H9 (cell line): ENCODE data around the gene TDRD7. TPM values are rescaled to one million over a fixed set of nuclear protein-coding genes. Genes with fewer than 3 reads are reported as not detected.

Experiments
- DNase-seq: peaks from one replicate; pipeline ENCODE4 v3.0.0-alpha.2; 2017
- H2AFZ ChIP-seq: one replicate; pipeline ENCODE4 v1.6.1; 2013; ENCODE audit warnings: mild to moderate bottlenecking, low read length, control low read depth, moderate library complexity
- H2AK5ac ChIP-seq: 2 replicates; pipeline ENCODE4 v1.6.1; 2013; ENCODE audit warnings: low read length, control low read depth, mixed read lengths; ENCODE audit not compliant: insufficient read length
- H2BK120ac ChIP-seq: one replicate; pipeline ENCODE4 v1.6.1; 2013; ENCODE audit warnings: low read depth, mild to moderate bottlenecking, low read length, control low read depth, inconsistent platforms; ENCODE audit not compliant: poor library complexity, severe bottlenecking
- H2BK12ac ChIP-seq: 2 replicates; pipeline ENCODE4 v1.6.1; 2013; ENCODE audit warnings: low read length, control low read depth, mixed read lengths, low read depth; ENCODE audit not compliant: insufficient read length
- H2BK15ac ChIP-seq: 2 replicates; pipeline ENCODE4 v1.6.1; 2013; ENCODE audit warnings: low read depth, low read length, control low read depth
- H2BK20ac ChIP-seq: one replicate; pipeline ENCODE4 v1.6.1; 2013; ENCODE audit warnings: low read depth, mild to moderate bottlenecking, low read length, control low read depth, inconsistent platforms; ENCODE audit not compliant: poor library complexity, severe bottlenecking
- H2BK5ac ChIP-seq: 2 replicates; pipeline ENCODE4 v1.6.1; 2013; ENCODE audit warnings: low read length, control low read depth, mixed read lengths; ENCODE audit not compliant: insufficient read length
- H3K14ac ChIP-seq: 2 replicates; pipeline ENCODE4 v1.6.1; 2013; ENCODE audit warnings: low read length, control low read depth; ENCODE audit not compliant: insufficient read depth
- H3K18ac ChIP-seq: 2 replicates; pipeline ENCODE4 v1.6.1; 2013; ENCODE audit warnings: low read depth, mild to moderate bottlenecking, mixed read lengths, low read length, control low read depth; ENCODE audit not compliant: insufficient read length
- H3K23ac ChIP-seq: 2 replicates; pipeline ENCODE4 v1.6.1; 2013; ENCODE audit warnings: low read length, control low read depth, mixed read lengths, low read depth; ENCODE audit not compliant: insufficient read length
- H3K23me2 ChIP-seq: 2 replicates; pipeline ENCODE4 v1.6.1; 2013; ENCODE audit warnings: low read depth, mild to moderate bottlenecking, mixed read lengths, low read length, control low read depth; ENCODE audit not compliant: insufficient read length, poor library complexity, severe bottlenecking
- H3K27ac ChIP-seq: 2 replicates; pipeline ENCODE4 v1.5.1; 2013; ENCODE audit warnings: low read length, control low read depth, mixed read lengths, low read depth; ENCODE audit not compliant: insufficient read length
- H3K27me3 ChIP-seq: 2 replicates; pipeline ENCODE4 v1.6.1; 2013; ENCODE audit warnings: low read length, control low read depth, inconsistent platforms; ENCODE audit not compliant: insufficient read depth
- H3K4ac ChIP-seq: 2 replicates; pipeline ENCODE4 v1.6.1; 2013; ENCODE audit warnings: low read depth, mild to moderate bottlenecking, control low read depth, inconsistent platforms, low read length, moderate library complexity
- H3K4me1 ChIP-seq: 2 replicates; pipeline ENCODE4 v1.6.1; 2013; ENCODE audit warnings: low read length, control low read depth, inconsistent platforms; ENCODE audit not compliant: insufficient read depth
- H3K4me2 ChIP-seq: 2 replicates; pipeline ENCODE4 v1.6.1; 2013; ENCODE audit warnings: low read length, control low read depth, mixed read lengths; ENCODE audit not compliant: insufficient read length, insufficient read depth
- H3K56ac ChIP-seq: 2 replicates; pipeline ENCODE4 v1.6.1; 2013; ENCODE audit warnings: low read depth, mild to moderate bottlenecking, mixed read lengths, low read length, control low read depth; ENCODE audit not compliant: insufficient read length
- H3K79me1 ChIP-seq: 2 replicates; pipeline ENCODE4 v1.6.1; 2013; ENCODE audit warnings: low read depth, mild to moderate bottlenecking, moderate library complexity, low read length, control low read depth, inconsistent platforms; ENCODE audit not compliant: insufficient read depth, poor library complexity, severe bottlenecking
- H3K79me2 ChIP-seq: 2 replicates; pipeline ENCODE4 v1.6.1; 2013; ENCODE audit warnings: low read length, control low read depth, inconsistent platforms; ENCODE audit not compliant: insufficient read depth
- H3K9ac ChIP-seq: 2 replicates; pipeline ENCODE4 v1.6.1; 2013; ENCODE audit warnings: low read length, control low read depth, mixed read lengths; ENCODE audit not compliant: insufficient read length; ENCODE audit errors: extremely low read depth
- H3K9me3 ChIP-seq: one replicate; pipeline ENCODE4 v1.6.1; 2013; ENCODE audit warnings: low read depth, low read length, inconsistent platforms; ENCODE audit not compliant: control insufficient read depth
- H3T11ph ChIP-seq: one replicate; pipeline ENCODE4 v1.6.1; 2013; ENCODE audit warnings: mild to moderate bottlenecking, low read length, control low read depth, inconsistent platforms
- H4K20me1 ChIP-seq: one replicate; pipeline ENCODE4 v1.6.1; 2013; ENCODE audit not compliant: control insufficient read depth, insufficient read length, insufficient read depth
- H4K5ac ChIP-seq: 2 replicates; pipeline ENCODE4 v1.6.1; 2013; ENCODE audit warnings: low read depth, mild to moderate bottlenecking, mixed read lengths, low read length, control low read depth; ENCODE audit not compliant: insufficient read length
- H4K8ac ChIP-seq: replicated peaks from 2 replicates; pipeline ENCODE4 v1.6.1; 2013; ENCODE audit warnings: low read length, control low read depth, mixed read lengths, low read depth; ENCODE audit not compliant: insufficient read length
- H4K91ac ChIP-seq: 2 replicates; pipeline ENCODE4 v1.6.1; 2013; ENCODE audit warnings: low read depth, mild to moderate bottlenecking, moderate library complexity, mixed read lengths, low read length, control low read depth; ENCODE audit not compliant: insufficient read length
- H3K27ac Mint-ChIP-seq, 3 experiments: 2 replicates in 2 of 3; 3 replicates in 1 of 3; pipeline ENCODE4 v1.8.0; 2020 to 2021; ENCODE audit warnings: mixed read lengths in 3 of 3, mild to moderate bottlenecking in 1 of 3, moderate library complexity in 1 of 3
- H3K27me3 Mint-ChIP-seq: 2 replicates; pipeline ENCODE4 v1.8.0; 2021; ENCODE audit warnings: low read depth, mild to moderate bottlenecking, moderate library complexity, mixed read lengths
- H3K36me3 Mint-ChIP-seq, 3 experiments: 2 replicates in 2 of 3; 3 replicates in 1 of 3; pipeline ENCODE4 v1.8.0; 2020 to 2021; ENCODE audit warnings: low read depth in 3 of 3, mixed read lengths in 3 of 3; ENCODE audit not compliant: insufficient read depth in 1 of 3
- H3K4me1 Mint-ChIP-seq, 2 experiments: 2 replicates each; pipeline ENCODE4 v1.8.0; 2020; ENCODE audit warnings: mixed read lengths in 2 of 2
- H3K4me3 Mint-ChIP-seq, 2 experiments: 2 replicates in 1 of 2; 3 replicates in 1 of 2; pipeline ENCODE4 v1.8.0; 2020 to 2021; ENCODE audit warnings: mild to moderate bottlenecking in 2 of 2, mixed read lengths in 2 of 2, moderate library complexity in 1 of 2
- H3K9me3 Mint-ChIP-seq, 2 experiments: 2 replicates in 1 of 2; 3 replicates in 1 of 2; pipeline ENCODE4 v1.8.0; 2020; ENCODE audit warnings: mild to moderate bottlenecking in 2 of 2, mixed read lengths in 2 of 2, moderate library complexity in 1 of 2
- WGBS: extraction: QIAGEN DNeasy Blood & Tissue Kit; methylation state at CpG from one replicate; pipeline ENCODE4 v1.1.7; 2013; ENCODE audit warnings: missing lambda C conversion rate, low lambda C conversion rate, mixed read lengths; ENCODE audit not compliant: insufficient read length; ENCODE audit errors: extremely low coverage; 5-methylcytosine and 5-hydroxymethylcytosine counted together
- total RNA-seq: library from RNA; stranded (reverse); gene quantifications from 2 replicates; pipeline ENCODE4 v1.2.1, GENCODE V29; 2021
- TF ChIP-seq, protein P1 (sequence below): fragments of 200-600 bp; sonication (generic); conservative IDR thresholded peaks from 3 replicates; pipeline ENCODE4 v1.8.0; 2021; ENCODE audit warnings: antibody characterized with exemption, mild to moderate bottlenecking

Gene TDRD7
- total RNA-seq, 1 experiment from 2014 or later: 5.1 TPM

DNA sequence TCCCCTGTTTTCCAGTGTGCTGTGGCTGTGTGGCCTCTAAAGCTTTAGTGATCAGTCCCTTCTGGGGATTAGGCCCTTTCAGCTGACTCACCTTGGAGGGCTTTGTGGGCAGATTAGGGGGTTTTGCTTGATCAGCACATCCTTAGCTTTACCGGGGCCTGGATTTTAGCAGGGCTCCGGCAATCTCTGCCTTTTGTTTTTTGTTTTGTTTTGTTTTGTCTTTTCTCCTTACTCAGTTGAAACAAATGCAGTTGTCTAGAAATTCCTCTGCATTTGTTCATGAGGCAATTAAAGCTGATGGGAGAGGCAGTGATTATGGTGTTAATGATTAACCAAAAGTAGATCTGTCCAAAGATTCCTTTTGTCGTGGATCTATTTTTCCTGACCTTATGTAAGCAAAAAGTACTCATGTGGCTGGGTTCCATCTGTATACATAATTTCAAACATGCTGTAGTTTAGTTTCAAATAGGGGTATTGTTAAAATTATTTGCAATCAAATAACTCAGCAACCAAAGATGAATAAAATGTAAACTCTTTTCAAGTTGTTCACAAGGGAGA lies 5.2 kb upstream of the TDRD7 start:
- TF ChIP-seq, protein P1, sequence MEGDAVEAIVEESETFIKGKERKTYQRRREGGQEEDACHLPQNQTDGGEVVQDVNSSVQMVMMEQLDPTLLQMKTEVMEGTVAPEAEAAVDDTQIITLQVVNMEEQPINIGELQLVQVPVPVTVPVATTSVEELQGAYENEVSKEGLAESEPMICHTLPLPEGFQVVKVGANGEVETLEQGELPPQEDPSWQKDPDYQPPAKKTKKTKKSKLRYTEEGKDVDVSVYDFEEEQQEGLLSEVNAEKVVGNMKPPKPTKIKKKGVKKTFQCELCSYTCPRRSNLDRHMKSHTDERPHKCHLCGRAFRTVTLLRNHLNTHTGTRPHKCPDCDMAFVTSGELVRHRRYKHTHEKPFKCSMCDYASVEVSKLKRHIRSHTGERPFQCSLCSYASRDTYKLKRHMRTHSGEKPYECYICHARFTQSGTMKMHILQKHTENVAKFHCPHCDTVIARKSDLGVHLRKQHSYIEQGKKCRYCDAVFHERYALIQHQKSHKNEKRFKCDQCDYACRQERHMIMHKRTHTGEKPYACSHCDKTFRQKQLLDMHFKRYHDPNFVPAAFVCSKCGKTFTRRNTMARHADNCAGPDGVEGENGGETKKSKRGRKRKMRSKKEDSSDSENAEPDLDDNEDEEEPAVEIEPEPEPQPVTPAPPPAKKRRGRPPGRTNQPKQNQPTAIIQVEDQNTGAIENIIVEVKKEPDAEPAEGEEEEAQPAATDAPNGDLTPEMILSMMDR: no peak

More for the DNA sequence above, 5.2 kb upstream of the TDRD7 start:
- no peak overlapping the region for H3K4me3 Mint-ChIP-seq
- H3K79me1 ChIP-seq: no peaks in the 10 kb centered on the region
- no peak overlapping the region for H3K4me2 ChIP-seq
- H2BK5ac ChIP-seq: no peak overlapping the region
- no peak overlapping the region for H4K8ac ChIP-seq
- no peaks in the 10 kb centered on the region for H3K27me3 ChIP-seq
- H3K18ac ChIP-seq: no peak overlapping the region
- no peak overlapping the region for H3K14ac ChIP-seq
- H4K91ac ChIP-seq: no peak overlapping the region
- no peak for DNase-seq
- H3K9ac ChIP-seq: no peak overlapping the region
- no peak overlapping the region for H2BK20ac ChIP-seq
- peaks cover 25% of the 10 kb centered on the region in 2 experiments for H3K9me3 Mint-ChIP-seq
- H3K4me1 ChIP-seq: no peaks in the 10 kb centered on the region
- peaks cover 5 to 24% (median 8%) of the 10 kb centered on the region in 3 experiments for H3K36me3 Mint-ChIP-seq
- no peak overlapping the region for H4K5ac ChIP-seq
- no peak overlapping the region for H3K56ac ChIP-seq
- no CpG with 5 or more reads among the region's 3 CpGs for WGBS
- no peak overlapping the region for H2BK12ac ChIP-seq
- H3K9me3 ChIP-seq: no peaks in the 10 kb centered on the region
- H3T11ph ChIP-seq: no peak overlapping the region
- no peak overlapping the region for H2AK5ac ChIP-seq
- H2AFZ ChIP-seq: no peak overlapping the region
- no peak overlapping the region for H2BK120ac ChIP-seq
- H3K27ac Mint-ChIP-seq: peak overlapping the region in 1 of 3 experiments; percentile 85; a peak in 2 of 7 replicates
- H3K23ac ChIP-seq: no peak overlapping the region
- H3K27ac ChIP-seq: no peak overlapping the region
- no peaks in the 10 kb centered on the region for H3K79me2 ChIP-seq
- H3K4ac ChIP-seq: no peak overlapping the region
- peaks cover 23% of the 10 kb centered on the region for H3K27me3 Mint-ChIP-seq
- H3K23me2 ChIP-seq: no peaks in the 10 kb centered on the region
- no peaks in the 10 kb centered on the region for H4K20me1 ChIP-seq
- H3K4me1 Mint-ChIP-seq: peaks cover 15 to 21% of the 10 kb centered on the region in 2 experiments
- no peak overlapping the region for H2BK15ac ChIP-seq
